ENCODE data around the gene SORD. TPM values are rescaled to one million over a fixed set of nuclear protein-coding genes. Genes with fewer than 3 reads are reported as not detected.

SORD gene
- total RNA-seq, 2 donors from 2014 or later, result 10.6 to 14.5 TPM

DNA sequence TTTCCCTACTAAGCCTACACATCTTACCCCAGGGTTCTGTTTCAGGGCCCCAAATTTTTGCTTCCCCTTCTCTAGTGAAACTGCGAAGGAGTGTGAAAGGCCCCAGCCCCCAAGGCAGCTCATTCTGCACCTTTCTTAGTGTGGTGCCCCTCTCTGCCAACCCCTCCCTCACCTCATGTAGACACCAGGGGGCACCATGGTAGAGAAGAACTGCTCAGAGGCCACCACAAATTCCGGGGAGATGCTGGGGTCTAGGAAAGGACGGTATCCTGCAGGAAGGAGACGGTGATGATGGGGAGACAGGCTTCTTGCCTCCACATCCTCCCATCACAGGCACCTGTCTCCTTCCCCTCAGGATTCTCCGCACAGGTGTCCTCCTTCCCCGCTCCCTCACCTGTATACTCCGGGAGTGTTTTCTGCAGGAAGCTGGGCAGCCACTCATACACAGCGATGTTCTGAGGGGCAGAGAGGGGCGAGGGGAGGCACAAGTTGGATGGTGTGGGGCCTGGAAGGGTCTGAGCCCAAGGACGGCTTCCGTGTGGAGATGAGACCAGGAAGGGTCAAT lies 87.3 kb downstream of the SORD start:
- intact Hi-C loops (cut with DNase I), result no loop called here
- DNase-seq, result no peak

DNA sequence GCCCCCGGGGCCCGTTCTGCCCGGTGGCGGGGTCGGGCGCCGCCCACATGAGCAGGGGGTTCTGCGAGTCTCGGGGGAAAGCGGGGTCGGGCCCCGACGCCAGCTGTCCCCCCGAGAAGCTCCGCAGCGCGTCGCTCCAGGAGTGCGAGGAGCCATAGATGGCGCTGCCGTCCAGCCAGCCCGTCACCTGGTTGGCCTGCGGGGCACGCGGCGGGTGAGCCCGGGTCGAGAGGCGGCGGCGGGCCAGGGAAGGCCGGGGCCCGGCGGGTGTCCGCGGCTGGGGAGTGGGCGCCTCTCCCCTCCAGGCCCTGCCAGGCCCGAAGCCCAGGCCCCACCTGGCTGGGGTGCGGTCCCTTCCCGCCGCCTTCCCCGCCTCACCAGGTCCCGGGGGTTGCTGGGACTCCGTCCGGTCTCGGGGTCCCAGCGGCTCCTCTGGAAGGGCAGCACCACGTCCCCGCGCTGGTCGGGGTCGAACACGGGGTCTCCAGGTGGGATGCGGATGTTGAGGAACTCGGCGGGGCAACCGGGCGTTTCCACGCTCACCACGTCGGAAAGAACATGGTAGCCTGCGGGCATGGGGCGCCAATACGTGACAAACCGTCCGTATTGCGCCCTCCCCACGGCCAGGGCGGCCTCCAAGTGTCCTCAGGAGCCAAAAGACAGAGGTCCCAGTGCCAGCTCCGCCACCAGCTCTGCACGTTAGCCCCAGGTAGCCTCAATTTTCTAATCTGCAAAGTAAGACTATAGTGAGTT lies 88.6 kb downstream of the SORD start:
- DNase-seq (no peak), ATAC-seq (no peak)
- intact Hi-C loops (cut with DNase I), result no loop called here

More for the DNA sequence above, 87.3 kb downstream of the SORD start:
- ATAC-seq, result no peak

- ATAC-seq (no peak), DNase-seq (no peak)
- intact Hi-C loops (cut with DNase I), result no loop called here
These were observed 89.2 kb downstream of the SORD start for GRCh38 chr15:45112143-45112590.

DNA sequence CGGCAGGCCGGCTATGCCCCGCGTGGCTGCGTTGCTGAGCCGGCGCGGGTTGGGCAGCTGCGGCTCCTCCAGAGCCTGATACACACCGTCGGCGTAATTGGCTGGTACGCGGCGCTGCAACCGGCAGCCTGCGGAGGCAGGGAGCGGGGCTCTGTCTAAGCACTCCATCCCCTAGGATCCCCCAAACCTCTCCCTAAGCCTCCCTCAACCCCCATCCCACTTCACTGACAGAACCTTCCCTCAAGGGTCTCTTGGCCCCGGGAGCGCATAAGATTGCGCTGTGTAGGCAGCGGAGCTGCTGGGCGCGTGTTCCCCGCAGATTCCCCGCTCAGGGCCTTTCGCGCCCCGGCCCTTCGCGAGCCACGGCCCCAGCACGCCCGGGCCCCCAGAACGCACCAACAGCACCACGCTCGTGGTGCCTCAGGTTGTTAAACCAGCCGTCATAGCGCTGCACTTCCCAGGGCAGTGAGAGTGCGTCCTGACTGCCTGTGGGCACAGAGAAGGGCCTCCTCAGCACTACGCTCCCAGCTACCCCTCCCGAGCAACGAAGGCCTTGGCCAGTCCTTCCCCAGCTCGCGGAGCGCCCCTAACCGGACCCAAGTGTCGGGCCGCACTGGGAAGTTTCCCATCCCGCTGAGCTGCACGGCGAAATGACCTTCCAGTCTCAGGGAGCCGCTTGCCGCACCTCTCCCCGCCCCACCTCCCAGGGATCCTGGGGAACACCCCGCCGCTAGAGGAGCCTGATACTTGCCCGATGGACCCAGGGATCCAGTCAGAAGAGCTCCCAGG lies 89.8 kb downstream of the SORD start:
- intact Hi-C loops (cut with DNase I), result no loop called here
- ATAC-seq (peak in 1 of 2 donors; percentile 17), DNase-seq (no peak)

- DNase-seq, result no peak
- no peak for ATAC-seq
- intact Hi-C loops (cut with DNase I), result no loop called here
These were observed 90.5 kb downstream of the SORD start for GRCh38 chr15:45113380-45113990.

DNA sequence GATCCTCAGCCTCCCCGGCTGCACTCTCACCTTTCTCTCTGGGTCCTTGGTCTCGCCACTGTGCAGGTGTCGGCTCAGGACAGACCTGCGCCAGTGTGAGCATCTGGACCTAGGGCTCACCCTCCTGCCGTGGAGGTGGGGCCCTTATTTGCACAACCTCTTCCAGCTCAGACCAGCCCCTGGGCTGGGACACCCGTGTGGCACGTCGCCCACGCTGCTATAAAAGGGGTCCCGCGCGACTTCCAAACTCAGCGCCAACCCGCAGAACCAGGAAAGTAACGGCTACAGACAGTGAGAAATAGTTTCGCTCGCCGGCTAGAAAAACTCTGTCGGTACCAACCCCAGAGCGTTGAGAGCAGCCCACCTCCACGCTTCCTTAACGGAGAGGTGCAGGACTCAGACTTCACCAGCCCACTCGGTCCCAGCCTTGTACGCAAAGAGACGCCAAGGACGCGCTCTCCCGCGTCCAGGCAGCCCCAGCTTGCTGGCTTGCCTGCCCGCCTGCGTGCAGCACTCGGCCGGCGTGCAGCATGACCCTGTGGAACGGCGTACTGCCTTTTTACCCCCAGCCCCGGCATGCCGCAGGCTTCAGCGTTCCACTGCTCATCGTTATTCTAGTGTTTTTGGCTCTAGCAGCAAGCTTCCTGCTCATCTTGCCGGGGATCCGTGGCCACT lies 91.2 kb downstream of the SORD start, which contains the start of the genes DUOX2 and DUOXA2:
Gene DUOX2, minus strand, starts transcription at position 97 of the 675 bp plus-strand sequence. CDS start 761 bp downstream, outside the sequence.
Gene DUOXA2, plus strand, starts transcription at position 251 of the 675 bp plus-strand sequence. Its CDS starts 280 bp downstream, at position 531.
- intact Hi-C loops (cut with DNase I), result no loop called here
- no peak for DNase-seq
- ATAC-seq, result no peak

DNA sequence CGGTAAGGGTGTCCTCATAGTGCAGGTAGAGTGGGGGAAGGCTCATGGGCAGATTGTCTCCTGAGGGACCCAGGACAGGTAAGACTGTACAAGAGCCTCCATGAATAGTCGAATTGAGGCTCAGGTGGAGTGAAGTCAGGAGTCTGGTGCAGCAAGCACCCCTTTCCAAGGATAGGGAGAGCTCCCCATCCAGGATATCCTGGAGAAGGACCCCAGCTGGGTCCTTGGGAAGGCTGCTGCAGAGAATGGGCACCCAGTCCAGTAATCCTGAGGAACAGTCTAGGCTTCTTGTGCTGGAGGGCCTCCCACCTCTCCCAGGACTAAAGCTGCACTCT lies 91.7 kb downstream of the SORD start:
- intact Hi-C loops (cut with DNase I), result loop anchor here in 1 of 2 donors (5.0 kb wide), 1 partner anchor 72 kb away; no protein-coding TSS in a partner anchor
- DNase-seq (no peak), ATAC-seq (no peak)

DNA sequence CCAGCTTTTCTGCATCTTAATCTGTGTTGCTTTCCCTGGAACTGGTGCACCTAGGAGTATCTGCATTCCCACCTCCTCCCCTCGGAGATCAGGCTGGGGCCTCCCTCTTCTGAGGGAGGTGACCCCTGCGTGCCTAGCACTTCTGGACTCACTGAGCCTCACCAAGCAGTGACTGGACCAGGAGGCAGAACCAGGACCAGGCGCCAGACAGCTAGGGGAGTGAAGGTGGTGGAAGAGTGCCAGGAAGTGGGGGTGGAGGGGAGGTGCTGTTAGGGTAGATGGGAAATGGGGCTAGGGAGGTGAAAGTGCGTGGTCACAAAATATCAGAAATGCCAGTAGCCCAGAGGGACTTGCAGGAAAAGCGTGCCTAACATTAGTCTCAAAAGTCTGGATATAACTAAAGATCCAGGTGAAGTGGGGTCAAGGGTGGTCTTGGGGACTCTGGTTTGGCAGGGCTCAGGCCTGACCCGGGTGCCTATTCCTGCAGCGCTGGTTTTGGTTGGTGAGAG lies 92.4 kb downstream of the SORD start:
- no peak for DNase-seq
- ATAC-seq, result no peak
- intact Hi-C loops (cut with DNase I), result loop anchor here in 1 of 2 donors (5.0 kb wide), 1 partner anchor 73 kb away; no protein-coding TSS in a partner anchor

- no peak for ATAC-seq
- no peak for DNase-seq
- intact Hi-C loops (cut with DNase I), result loop anchor here in 1 of 2 donors (5.0 kb wide), 1 partner anchor 74 kb away; no protein-coding TSS in a partner anchor
These were observed 93.0 kb downstream of the SORD start for GRCh38 chr15:45116006-45116481.

DNA sequence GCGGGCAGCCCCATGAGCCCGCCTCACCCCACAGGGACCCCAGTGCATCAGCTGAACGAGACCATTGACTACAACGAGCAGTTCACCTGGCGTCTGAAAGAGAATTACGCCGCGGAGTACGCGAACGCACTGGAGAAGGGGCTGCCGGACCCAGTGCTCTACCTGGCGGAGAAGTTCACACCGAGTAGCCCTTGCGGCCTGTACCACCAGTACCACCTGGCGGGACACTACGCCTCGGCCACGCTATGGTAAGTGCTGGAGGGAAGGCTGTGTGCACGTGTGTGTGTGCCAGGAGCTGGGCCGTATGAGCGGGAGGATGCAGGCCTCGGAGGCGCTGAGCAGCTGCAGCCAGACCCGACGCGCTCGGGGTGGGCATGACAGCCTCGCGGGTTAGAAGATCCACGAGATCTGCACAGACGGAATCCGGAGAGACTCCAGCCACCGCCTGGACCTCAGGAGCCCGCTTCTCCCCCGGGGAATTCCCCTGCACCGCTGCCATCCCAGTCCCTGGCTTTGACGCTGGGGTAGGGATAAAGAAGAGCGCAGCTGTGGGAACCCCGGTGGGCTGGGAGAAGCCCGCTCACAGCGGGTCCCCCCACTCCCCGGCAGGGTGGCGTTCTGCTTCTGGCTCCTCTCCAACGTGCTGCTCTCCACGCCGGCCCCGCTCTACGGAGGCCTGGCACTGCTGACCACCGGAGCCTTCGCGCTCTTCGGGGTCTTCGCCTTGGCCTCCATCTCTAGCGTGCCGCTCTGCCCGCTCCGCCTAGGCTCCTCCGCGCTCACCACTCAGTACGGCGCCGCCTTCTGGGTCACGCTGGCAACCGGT lies 93.7 kb downstream of the SORD start:
- DNase-seq (no peak), ATAC-seq (peak in 1 of 2 donors; percentile 6)
- intact Hi-C loops (cut with DNase I), result loop anchor here in 1 of 2 donors (5.0 kb wide), 1 partner anchor 74 kb away; no protein-coding TSS in a partner anchor

DNA sequence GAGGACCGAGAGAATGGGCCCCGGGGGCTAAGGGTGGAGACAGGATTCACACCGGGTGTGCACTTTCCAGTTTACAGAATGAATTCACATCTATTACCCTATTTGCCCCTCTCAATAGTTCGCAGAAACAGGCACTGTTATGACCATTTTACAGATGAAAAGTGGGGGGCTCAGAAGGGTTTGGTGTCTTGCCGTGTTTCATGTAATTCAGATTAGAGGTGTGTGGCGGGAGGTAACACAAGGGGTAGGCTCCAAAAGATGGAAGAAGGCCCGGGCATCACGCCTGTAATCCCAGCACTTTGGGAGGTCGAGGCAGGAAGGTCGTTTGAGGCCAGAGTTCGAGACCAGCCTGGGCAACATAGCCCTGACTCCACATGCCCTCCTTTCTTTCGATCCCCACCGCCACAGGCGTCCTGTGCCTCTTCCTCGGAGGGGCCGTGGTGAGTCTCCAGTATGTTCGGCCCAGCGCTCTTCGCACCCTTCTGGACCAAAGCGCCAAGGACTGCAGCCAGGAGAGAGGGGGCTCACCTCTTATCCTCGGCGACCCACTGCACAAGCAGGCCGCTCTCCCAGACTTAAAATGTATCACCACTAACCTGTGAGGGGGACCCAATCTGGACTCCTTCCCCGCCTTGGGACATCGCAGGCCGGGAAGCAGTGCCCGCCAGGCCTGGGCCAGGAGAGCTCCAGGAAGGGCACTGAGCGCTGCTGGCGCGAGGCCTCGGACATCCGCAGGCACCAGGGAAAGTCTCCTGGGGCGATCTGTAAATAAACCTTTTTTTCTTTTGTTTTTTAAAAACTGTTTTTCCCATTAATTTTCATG lies 94.5 kb downstream of the SORD start:
- DNase-seq (no peak), ATAC-seq (peak; percentile 35 to 38)
- intact Hi-C loops (cut with DNase I), result loop anchor here in 1 of 2 donors (5.0 kb wide), 1 partner anchor 75 kb away; no protein-coding TSS in a partner anchor

DNA sequence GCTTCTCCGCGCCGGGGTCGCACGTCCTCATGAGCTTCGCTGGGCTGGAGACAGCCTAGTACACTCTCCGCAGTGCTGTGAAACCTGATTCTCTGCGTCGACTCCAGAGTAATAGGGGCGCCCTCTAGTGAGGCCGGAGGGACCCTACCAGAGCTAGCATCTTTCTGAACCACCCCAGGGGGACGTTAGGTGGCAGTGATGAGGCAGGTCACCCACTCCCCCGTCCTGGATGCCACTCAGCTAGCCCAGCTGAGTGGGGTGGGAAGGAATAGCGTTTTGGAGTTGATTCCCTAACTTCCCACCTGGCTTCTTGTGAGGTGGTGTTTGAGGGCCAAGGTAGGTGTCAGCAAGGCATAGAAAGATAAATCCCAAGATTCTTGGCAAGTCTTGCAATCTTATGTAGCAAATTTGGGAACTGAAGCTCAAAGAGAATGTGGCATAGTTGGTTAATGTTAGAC lies 95.2 kb downstream of the SORD start:
- DNase-seq (peak; percentile 90), ATAC-seq (peak; percentile 95 to 96)
- intact Hi-C loops (cut with DNase I), result loop anchor here in 1 of 2 donors (5.0 kb wide), 1 partner anchor 76 kb away; no protein-coding TSS in a partner anchor

GRCh38 chr15:45118996-45119395 lies 96.0 kb downstream of the SORD start:
- intact Hi-C loops (cut with DNase I), result loop anchor here in 1 of 2 donors (5.0 kb wide), 1 partner anchor 77 kb away; no protein-coding TSS in a partner anchor
- DNase-seq (no peak), ATAC-seq (no peak)

GRCh38 chr15:45120081-45120972 lies 97.3 kb downstream of the SORD start:
- ATAC-seq, result no peak
- intact Hi-C loops (cut with DNase I), result no loop called here
- DNase-seq, result no peak

- ATAC-seq (no peak), DNase-seq (no peak)
- intact Hi-C loops (cut with DNase I), result no loop called here
These were observed 98.0 kb downstream of the SORD start for GRCh38 chr15:45121020-45121419.

Data from left cardiac atrium (tissue), 4 donors.